ENCODE measurements around the gene VPREB3. TPM values are rescaled to one million over a fixed set of nuclear protein-coding genes. Genes with fewer than 3 reads are reported as not detected.

VPREB3 gene, protein sequence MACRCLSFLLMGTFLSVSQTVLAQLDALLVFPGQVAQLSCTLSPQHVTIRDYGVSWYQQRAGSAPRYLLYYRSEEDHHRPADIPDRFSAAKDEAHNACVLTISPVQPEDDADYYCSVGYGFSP
- total RNA-seq = not detected in 2 replicates

DNA sequence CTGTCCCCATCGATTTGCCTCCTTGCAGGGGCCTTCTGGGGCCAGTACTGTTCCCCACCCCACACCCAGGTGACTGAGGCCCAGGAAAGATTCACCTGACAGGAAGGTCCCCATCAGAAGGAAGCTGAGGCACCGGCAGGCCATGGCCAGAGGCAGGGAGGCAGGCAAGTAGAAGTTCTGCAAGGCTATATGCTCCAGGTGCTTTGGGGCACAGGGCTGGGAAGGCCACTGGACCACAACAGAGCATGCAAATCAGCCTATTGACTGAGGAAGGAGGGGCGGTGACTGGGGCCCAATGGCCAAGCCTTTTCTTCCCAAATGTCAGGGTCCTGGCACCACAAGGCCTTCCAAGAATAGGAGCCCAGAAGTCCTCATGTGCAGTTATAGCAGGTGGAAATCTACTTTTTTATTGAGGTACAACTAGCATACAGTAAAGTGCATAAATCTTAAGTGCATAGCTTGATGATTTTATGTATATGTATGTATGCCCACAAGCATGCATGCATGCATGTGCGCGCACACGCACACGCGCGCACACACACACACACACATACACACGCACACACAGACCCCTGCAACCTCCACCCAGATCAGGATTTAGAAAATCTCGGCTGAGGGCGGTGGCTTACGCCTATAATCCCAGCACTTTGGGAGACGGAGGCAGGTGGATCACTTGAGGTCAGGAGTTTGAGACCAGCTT lies at the start of gene VPREB3:
Gene VPREB3 (minus strand): TSS at position 206 of the 700 bp plus-strand sequence. CDS start 62 bp downstream, at position 144.

DNA sequence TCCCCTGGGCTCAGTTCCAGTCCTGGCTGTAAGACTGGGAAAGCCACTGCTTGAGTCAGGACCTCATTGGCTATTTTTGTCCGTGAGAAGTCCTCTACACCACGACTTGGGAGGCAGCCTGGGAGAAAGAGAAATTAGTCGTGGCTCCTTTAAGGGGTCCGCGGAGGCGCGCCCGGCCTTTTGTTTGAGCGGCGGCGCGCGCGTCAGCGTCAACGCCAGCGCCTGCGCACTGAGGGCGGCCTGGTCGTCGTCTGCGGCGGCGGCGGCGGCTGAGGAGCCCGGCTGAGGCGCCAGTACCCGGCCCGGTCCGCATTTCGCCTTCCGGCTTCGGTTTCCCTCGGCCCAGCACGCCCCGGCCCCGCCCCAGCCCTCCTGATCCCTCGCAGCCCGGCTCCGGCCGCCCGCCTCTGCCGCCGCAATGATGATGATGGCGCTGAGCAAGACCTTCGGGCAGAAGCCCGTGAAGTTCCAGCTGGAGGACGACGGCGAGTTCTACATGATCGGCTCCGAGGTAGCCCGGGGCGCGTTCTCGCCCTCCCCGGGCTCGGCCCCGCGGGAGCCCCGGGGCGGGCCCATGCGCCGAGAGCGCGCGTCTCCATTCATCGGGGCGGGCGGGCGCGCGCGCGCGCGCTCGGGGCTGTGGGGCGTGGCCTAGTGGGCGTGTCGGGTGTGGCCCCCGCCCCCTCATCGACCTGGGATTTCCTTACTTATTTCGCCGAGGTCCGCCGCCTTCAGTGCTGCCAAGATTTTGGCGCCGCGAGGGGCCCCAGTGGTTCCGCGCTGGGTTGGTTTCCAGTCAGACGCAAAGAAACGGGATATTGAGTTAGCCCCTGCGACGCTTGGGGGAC lies 32.8 kb upstream of the VPREB3 start, which contains the start of gene SMARCB1:
Gene SMARCB1 (plus strand): TSS at position 215 of the 848 bp plus-strand sequence. CDS start 204 bp downstream, at position 419.

GRCh38 chr22:23772649-23773473 lies 18.6 kb upstream of the VPREB3 start, which contains the start of gene MMP11:
MMP11 (plus strand) TSS chr22:23772849; CDS start chr22:23772871, 22 bp downstream.

GRCh38 chr22:23767673-23768548 lies 13.7 kb upstream of the VPREB3 start, which contains the start of gene CHCHD10:
CHCHD10 (minus strand) TSS chr22:23767972; CDS start chr22:23767874, 98 bp downstream.

DNA sequence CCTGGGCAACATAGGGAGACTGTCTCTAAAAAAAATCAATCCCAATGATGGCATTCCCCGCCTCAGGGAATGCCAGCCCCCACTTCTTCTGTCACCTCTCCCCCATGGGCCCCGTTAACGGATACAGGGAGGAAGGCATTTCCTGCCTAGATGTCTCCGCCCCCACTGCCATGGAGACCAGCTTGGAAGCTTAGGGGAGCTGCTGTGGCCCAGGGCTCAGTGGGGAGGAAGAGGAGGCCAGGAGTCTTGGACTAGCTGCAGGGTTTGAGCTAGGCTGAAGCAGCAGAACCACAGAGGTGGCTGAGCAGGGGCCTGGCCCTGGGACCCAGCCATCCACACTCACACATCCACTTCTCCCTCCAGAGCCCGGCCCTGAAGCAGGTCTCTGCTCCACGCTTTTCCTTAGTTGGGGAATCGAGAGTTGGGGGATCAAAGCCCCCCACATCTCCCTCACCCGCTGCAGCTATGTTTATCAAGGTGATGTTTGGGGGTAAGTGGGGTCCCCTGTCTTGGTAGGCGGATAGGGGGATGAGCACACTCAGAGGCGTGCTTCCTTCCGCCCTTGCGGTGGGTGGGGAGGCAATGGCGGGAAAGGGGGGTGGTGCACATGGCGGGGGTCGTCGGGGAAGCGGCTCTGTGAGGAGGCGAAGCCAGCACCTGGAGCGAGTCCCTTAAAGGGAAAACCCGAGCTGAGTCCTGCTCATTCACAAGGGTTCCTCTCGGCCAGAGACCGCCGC lies 8.8 kb upstream of the VPREB3 start, which contains the start of gene C22orf15:
Gene C22orf15 (plus strand): TSS at position 149 of the 737 bp plus-strand sequence. CDS start 317 bp downstream, at position 466.

DNA sequence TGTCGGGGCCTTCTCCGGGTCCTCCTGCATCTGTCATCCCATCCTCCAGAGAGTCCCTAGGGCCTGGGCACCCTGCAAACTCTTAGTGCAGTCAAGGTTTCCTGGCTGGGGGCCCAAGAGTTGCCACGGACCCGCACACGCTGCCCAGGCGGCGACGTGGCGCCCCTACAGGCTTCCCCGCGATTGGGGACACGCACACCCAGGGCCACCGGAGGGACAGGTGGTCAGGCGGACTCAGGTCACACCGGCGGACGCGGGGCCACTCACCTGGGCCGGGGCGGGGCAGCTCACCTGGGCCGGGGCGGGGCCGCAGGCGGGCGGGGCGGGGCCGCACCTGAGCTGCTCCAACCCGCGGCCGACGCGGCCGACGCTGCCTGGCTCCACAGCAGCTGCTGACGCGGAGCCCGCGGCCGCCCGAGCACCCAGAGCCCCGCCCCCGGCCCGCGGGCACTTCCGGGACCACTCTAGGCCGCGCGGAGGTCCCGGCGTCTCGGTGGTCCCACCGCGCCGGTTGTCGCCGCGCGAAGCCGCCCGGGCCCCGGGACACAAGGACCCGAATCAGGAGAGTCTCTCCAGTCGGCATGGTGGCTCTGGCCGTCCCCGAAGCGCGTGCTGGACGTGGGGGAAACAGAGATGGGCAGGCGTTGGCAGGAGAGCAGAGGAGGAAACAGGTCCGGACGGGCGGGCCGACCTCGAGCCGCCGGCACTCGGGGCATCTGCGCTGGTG lies 3.3 kb downstream of the VPREB3 start, which contains the start of gene ZNF70:
Gene ZNF70 (minus strand): TSS at position 399 of the 727 bp plus-strand sequence. CDS start 5,972 bp downstream, outside the sequence.

Other genes with a start within 250 kb of the VPREB3 start
- not detected in 2 replicates for gene IGLL1, start 174.1 kb downstream of the VPREB3 start, total RNA-seq
- not detected in 2 replicates for gene DRICH1, start 122.1 kb downstream of the VPREB3 start, total RNA-seq
- not detected in 2 replicates for gene RGL4, start 63.4 kb downstream of the VPREB3 start, total RNA-seq
- gene ZNF70, start 3.3 kb downstream of the VPREB3 start, total RNA-seq = 5.6 and 6.3 TPM in 2 replicates
- gene C22orf15, start 8.6 kb upstream of the VPREB3 start, total RNA-seq = 0.13 and 0.36 TPM in 2 replicates
- 12.6 and 15.6 TPM in 2 replicates for gene CHCHD10, start 13.5 kb upstream of the VPREB3 start, total RNA-seq
- gene MMP11, start 18.4 kb upstream of the VPREB3 start, total RNA-seq = 4.8 and 5.3 TPM in 2 replicates
- gene SMARCB1, start 32.5 kb upstream of the VPREB3 start, total RNA-seq = 74.9 and 78.7 TPM in 2 replicates
- 0.66 and 0.93 TPM in 2 replicates for gene DERL3, start 84.6 kb upstream of the VPREB3 start, total RNA-seq
- gene SLC2A11, start 103.5 kb upstream of the VPREB3 start, total RNA-seq = 5.6 and 7.0 TPM in 2 replicates
- 129 and 229 TPM in 2 replicates for gene MIF, start 140.0 kb upstream of the VPREB3 start, total RNA-seq
- 7.1 and 11.4 TPM in 2 replicates for gene GSTT2B, start 206.8 kb upstream of the VPREB3 start, total RNA-seq
- gene DDTL, start 212.5 kb upstream of the VPREB3 start, total RNA-seq = 0.86 and 2.1 TPM in 2 replicates
- gene DDT, start 220.0 kb upstream of the VPREB3 start, total RNA-seq = 81.8 and 91.3 TPM in 2 replicates
- gene GSTT2, start 225.7 kb upstream of the VPREB3 start, total RNA-seq = 1.3 TPM in 1 of 2 replicates, not detected in the other

Data from thoracic aorta endothelial cell (primary cell).